H1 (cell line): ENCODE measurements around the gene VPS13A. TPM values are rescaled to one million over a fixed set of nuclear protein-coding genes. Genes with fewer than 3 reads are reported as not detected.

ENCODE experiments used
- BACH1 ChIP-seq: IDR thresholded peaks from 2 replicates; pipeline ENCODE4 v1.6.1; 2012; ENCODE audit warnings: low read length, improper control_type of control experiment
- GTF2F1 ChIP-seq: IDR thresholded peaks from 2 replicates; pipeline ENCODE4 v1.6.1; 2012; ENCODE audit warnings: low read depth, low read length, improper control_type of control experiment, borderline replicate concordance
- KDM1A ChIP-seq: fragments of 200-600, 300-600 bp; sonication (generic); IDR thresholded peaks from 2 replicates; pipeline ENCODE4 v1.7.1; 2016; ENCODE audit warnings: mild to moderate bottlenecking, low read length, borderline replicate concordance
- PHF8 ChIP-seq: fragments of 200-600 bp; sonication (generic); conservative IDR thresholded peaks from 2 replicates; pipeline ENCODE4 v1.7.1; 2012; ENCODE audit warnings: low read depth, mild to moderate bottlenecking, inconsistent platforms, low read length, moderate library complexity
- RNF2 ChIP-seq: fragments of 200-900, 300-1000 bp; sonication (generic); IDR thresholded peaks from 2 replicates; pipeline ENCODE4 v1.7.1; 2016; ENCODE audit warnings: borderline replicate concordance, low read depth, mild to moderate bottlenecking, antibody characterized with exemption, low read length; ENCODE audit not compliant: poor library complexity, severe bottlenecking; ENCODE audit errors: missing control alignments
- RXRA ChIP-seq: IDR thresholded peaks from 2 replicates; pipeline ENCODE4 v1.6.1; 2011; ENCODE audit warnings: low read depth, mild to moderate bottlenecking, low read length, moderate library complexity; ENCODE audit not compliant: insufficient read depth
- SIRT6 ChIP-seq: IDR thresholded peaks from one replicate; pipeline ENCODE4 v1.7.1; 2012; ENCODE audit warnings: low read length, inconsistent platforms
- SUZ12 ChIP-seq: fragments of 200-600 bp; sonication (generic); IDR thresholded peaks from 2 replicates; pipeline ENCODE4 v1.6.1; 2012; ENCODE audit warnings: mild to moderate bottlenecking, inconsistent platforms, low read length, moderate library complexity, mixed read lengths
- TAF7 ChIP-seq: optimal IDR thresholded peaks from 2 replicates; pipeline ENCODE3; 2011; ENCODE audit warnings: low read depth, mild to moderate bottlenecking, inconsistent platforms, low read length, moderate library complexity, borderline replicate concordance
- TCF12 ChIP-seq: IDR thresholded peaks from 2 replicates; pipeline ENCODE4 v1.6.1; 2011; ENCODE audit warnings: low read depth, mild to moderate bottlenecking, low read length
- YY1 ChIP-seq: IDR thresholded peaks from 2 replicates; pipeline ENCODE4 v1.6.1; 2011; ENCODE audit warnings: low read depth, mild to moderate bottlenecking, low read length
- polyA plus RNA-seq, 7 experiments: library from polyadenylated mRNA; depleted of rRNA in 3 of 7; stranded (reverse) in 5 of 7; unstranded in 2 of 7; fragments of >200 nt in 5 of 7; fragments of 200-250 nt in 2 of 7; gene quantifications; 1 replicate in 5 of 7; 2 replicates in 1 of 7; 4 replicates in 1 of 7; pipeline versions ENCODE4 v1.2.1 to v1.2.3, GENCODE V29; 2011 to 2013; ENCODE audit warnings: missing spikeins in 2 of 7, mixed read lengths in 2 of 7
- total RNA-seq: library from RNA; stranded (reverse); fragmentation: NEBNext Ultra II Directional; extraction: Animal tissue kit (Norgen Biotek cat#: 25700); gene quantifications from 2 replicates; pipeline ENCODE4 v1.2.1, GENCODE V29; 2021

Gene VPS13A
- total and polyA plus RNA-seq, 2 of the 8 experiments (the other 6 are each of a cell fraction or from before 2014, with no cell fraction given), result 6.0 to 36.5 TPM

DNA sequence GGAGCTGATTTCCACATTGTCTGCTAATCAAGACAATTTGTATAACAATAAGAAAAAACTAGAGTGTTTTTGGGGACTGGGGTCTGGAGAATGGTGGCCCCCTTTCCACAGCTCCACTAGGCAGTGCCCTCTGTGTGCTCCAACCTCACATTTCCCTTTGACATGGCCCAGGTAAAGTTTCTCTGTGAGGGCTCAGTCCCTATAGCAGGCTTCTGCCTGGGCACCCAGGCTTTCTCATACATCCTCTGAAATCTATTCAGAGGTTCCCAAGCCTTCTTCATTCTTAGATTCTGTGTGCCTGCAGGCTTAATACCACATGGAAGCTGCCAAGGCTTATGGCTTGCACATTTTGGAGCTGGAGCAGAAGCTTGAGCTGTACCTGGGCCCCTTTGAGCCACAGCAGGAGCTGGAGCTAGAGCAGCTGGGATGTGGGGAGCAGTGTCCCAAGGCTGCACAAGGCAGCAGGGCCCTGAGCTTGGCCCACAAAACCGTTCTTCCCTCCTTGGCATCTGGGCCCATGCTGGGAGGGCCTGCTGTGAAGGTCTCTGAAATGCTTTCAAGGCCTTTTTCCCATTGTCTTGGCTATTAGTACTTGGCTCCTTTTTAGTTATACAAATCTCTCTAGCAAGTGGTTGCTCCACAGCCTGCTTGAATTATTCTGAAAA lies 49.1 kb upstream of the VPS13A start (continued):
- no peak for TF ChIP-seq SIRT6
- no peak for TF ChIP-seq PHF8
- peak; percentile 75; the same call in 1 of the 2 replicates for TF ChIP-seq TCF12
- TF ChIP-seq TAF7, result peak; percentile 30
- no peak for TF ChIP-seq SUZ12
- no peak for TF ChIP-seq RXRA
- TF ChIP-seq YY1, result peak; percentile 60
- TF ChIP-seq RNF2, result no peak
- TF ChIP-seq BACH1, result no peak
- TF ChIP-seq KDM1A, result peak; percentile 96
- no peak for TF ChIP-seq GTF2F1
